Neural progenitor cell (in vitro differentiated cells): Measurements from ENCODE around the gene SPRED2. TPM values are rescaled to one million over a fixed set of nuclear protein-coding genes. Genes with fewer than 3 reads are reported as not detected.

Experiments used
- DNase-seq: peaks from one replicate; pipeline ENCODE4 v3.0.0-alpha.2; 2016; ENCODE audit warnings: low spot score
- H2AFZ ChIP-seq: fragments of 200-600 bp; sonication (generic); replicated peaks from 2 replicates; pipeline ENCODE4 v1.6.1; 2016; ENCODE audit warnings: antibody characterized with exemption
- H3F3A ChIP-seq: fragments of 200-600 bp; sonication (generic); 2 replicates; pipeline ENCODE4 v1.6.1; 2016; ENCODE audit warnings: antibody characterized with exemption, low read depth
- H3K27ac ChIP-seq: fragments of 200-600 bp; sonication (generic); 2 replicates; pipeline ENCODE4 v1.5.1; 2016; ENCODE audit warnings: mild to moderate bottlenecking
- H3K27me3 ChIP-seq: fragments of 200-600 bp; sonication (generic); 2 replicates; pipeline ENCODE4 v1.6.1; 2016; ENCODE audit warnings: mild to moderate bottlenecking, moderate library complexity
- H3K36me3 ChIP-seq: fragments of 200-600 bp; sonication (generic); 2 replicates; pipeline ENCODE4 v1.5.1; 2016
- H3K4me1 ChIP-seq: fragments of 200-600 bp; sonication (generic); 2 replicates; pipeline ENCODE4 v1.6.1; 2016; ENCODE audit warnings: mixed run types
- H3K4me2 ChIP-seq: fragments of 200-600 bp; sonication (generic); 2 replicates; pipeline ENCODE4 v1.6.1; 2016
- H3K4me3 ChIP-seq: fragments of 200-600 bp; sonication (generic); 2 replicates; pipeline ENCODE4 v1.5.1; 2016
- H3K79me2 ChIP-seq: fragments of 200-600 bp; sonication (generic); 2 replicates; pipeline ENCODE4 v1.6.1; 2016; ENCODE audit warnings: low read depth
- H3K9ac ChIP-seq: fragments of 200-600 bp; sonication (generic); 2 replicates; pipeline ENCODE4 v1.6.1; 2016
- H3K9me3 ChIP-seq: fragments of 200-600 bp; sonication (generic); 2 replicates; pipeline ENCODE4 v1.5.1; 2016; ENCODE audit warnings: low read depth
- H4K20me1 ChIP-seq: fragments of 200-600 bp; sonication (generic); 2 replicates; pipeline ENCODE4 v1.6.1; 2016; ENCODE audit warnings: low read depth
- H3K27ac Mint-ChIP-seq: 3 replicates; pipeline ENCODE4 v1.8.0; 2021; ENCODE audit warnings: mixed read lengths
- H3K27me3 Mint-ChIP-seq: 2 replicates; pipeline ENCODE4 v1.8.0; 2022; ENCODE audit warnings: low read depth, mild to moderate bottlenecking, inconsistent platforms, moderate library complexity, mixed read lengths; ENCODE audit not compliant: insufficient read depth
- H3K36me3 Mint-ChIP-seq: 3 replicates; pipeline ENCODE4 v1.8.0; 2021; ENCODE audit warnings: mixed read lengths
- H3K4me1 Mint-ChIP-seq: 3 replicates; pipeline ENCODE4 v1.8.0; 2021; ENCODE audit warnings: mixed read lengths
- H3K4me3 Mint-ChIP-seq: 3 replicates; pipeline ENCODE4 v1.8.0; 2021; ENCODE audit warnings: mild to moderate bottlenecking, moderate library complexity, mixed read lengths
- H3K9me3 Mint-ChIP-seq: 3 replicates; pipeline ENCODE4 v1.8.0; 2020; ENCODE audit warnings: mixed read lengths
- CTCF ChIP-seq: fragments of 200-600 bp; sonication (generic); IDR thresholded peaks from 2 replicates; pipeline ENCODE4 v1.5.1; 2017; ENCODE audit warnings: antibody characterized with exemption, mild to moderate bottlenecking
- EZH2 ChIP-seq: fragments of 200-600 bp; sonication (generic); IDR thresholded peaks from 2 replicates; pipeline ENCODE4 v1.6.1; 2017; ENCODE audit warnings: antibody characterized with exemption, mild to moderate bottlenecking, moderate library complexity
- EZH2phosphoT487 ChIP-seq: fragments of 200-600 bp; sonication (generic); IDR thresholded peaks from 2 replicates; pipeline ENCODE4 v1.6.1; 2017; ENCODE audit warnings: antibody characterized with exemption
- total RNA-seq: library from RNA; depleted of rRNA; stranded (reverse); fragments of >200 nt; gene quantifications from 2 replicates; pipeline ENCODE4 v1.2.3, GENCODE V29; 2015; ENCODE audit warnings: low replicate concordance

The SPRED2 gene
- 11.6 and 13.5 TPM in 2 replicates for total RNA-seq

- H3K9ac ChIP-seq, result peak within 1 kb of the TSS; percentile 70
- peak within 1 kb of the TSS; percentile 92 for H3K4me3 ChIP-seq
- peak within 1 kb of the TSS; percentile 97 for H3K4me3 Mint-ChIP-seq
- no peaks in the 10 kb centered on the region for H3K9me3 Mint-ChIP-seq
- peaks cover 34% of the 10 kb centered on the region for H3K79me2 ChIP-seq
- H3K27me3 Mint-ChIP-seq, result no peaks in the 10 kb centered on the region
- peaks cover 19% of the 10 kb centered on the region for H3K4me1 ChIP-seq
- H3K27ac ChIP-seq, result no peak within 1 kb of the TSS
- H3K4me2 ChIP-seq, result peak within 1 kb of the TSS; percentile 96
- H3F3A ChIP-seq, result peaks cover 37% of the 10 kb centered on the region
- H3K9me3 ChIP-seq, result no peaks in the 10 kb centered on the region
- peaks cover 66% of the 10 kb centered on the region for H3K27me3 ChIP-seq
- TF ChIP-seq CTCF (peak; percentile 9), EZH2 (no peak)
- H3K27ac Mint-ChIP-seq, result peak within 1 kb of the TSS; percentile 96
- peak within 1 kb of the TSS; percentile 86 for H2AFZ ChIP-seq
- H3K4me1 Mint-ChIP-seq, result peaks cover 50% of the 10 kb centered on the region
- DNase-seq, result peak; percentile 96
- H4K20me1 ChIP-seq, result peaks cover 49% of the 10 kb centered on the region
- H3K36me3 ChIP-seq, result no peaks in the 10 kb centered on the region
- no peaks in the 10 kb centered on the region for H3K36me3 Mint-ChIP-seq
These were observed at the start of gene SPRED2 for GRCh38 chr2:65432227-65433190. TSS of gene SPRED2 (minus strand) at chr2:65432599. CDS start at chr2:65431987, 612 bp downstream.

- no peak overlapping the region for H3K27ac Mint-ChIP-seq
- H3K9me3 ChIP-seq, result no peaks in the 10 kb centered on the region
- no peak overlapping the region for H3K4me2 ChIP-seq
- no peaks in the 10 kb centered on the region for H4K20me1 ChIP-seq
- DNase-seq, result no peak
- H3K79me2 ChIP-seq, result no peaks in the 10 kb centered on the region
- H3K9ac ChIP-seq, result no peak overlapping the region
- no peak overlapping the region for H3K4me3 ChIP-seq
- H3F3A ChIP-seq, result no peaks in the 10 kb centered on the region
- no peaks in the 10 kb centered on the region for H3K36me3 ChIP-seq
- no peak overlapping the region for H3K27ac ChIP-seq
- no peaks in the 10 kb centered on the region for H3K36me3 Mint-ChIP-seq
- H3K4me3 Mint-ChIP-seq, result no peak overlapping the region
- no peak for TF ChIP-seq EZH2
- no peak for TF ChIP-seq EZH2phosphoT487
- no peak for TF ChIP-seq CTCF
- no peaks in the 10 kb centered on the region for H3K27me3 ChIP-seq
- peaks cover 11% of the 10 kb centered on the region for H3K9me3 Mint-ChIP-seq
- H3K4me1 ChIP-seq, result no peaks in the 10 kb centered on the region
- H3K27me3 Mint-ChIP-seq, result peaks cover 6% of the 10 kb centered on the region
- peaks cover 5% of the 10 kb centered on the region for H3K4me1 Mint-ChIP-seq
- no peak overlapping the region for H2AFZ ChIP-seq
These were observed 49.6 kb upstream of the SPRED2 start for GRCh38 chr2:65481961-65482360.

- DNase-seq, result peak; percentile 7
These were observed 47.1 kb upstream of the SPRED2 start for GRCh38 chr2:65479524-65479923.

More at GRCh38 chr2:65479524-65479923, 47.1 kb upstream of the SPRED2 start:
- H3K4me3 ChIP-seq, result no peak overlapping the region
- no peak overlapping the region for H3K9ac ChIP-seq
- no peaks in the 10 kb centered on the region for H3K36me3 Mint-ChIP-seq
- H3K27me3 ChIP-seq, result no peaks in the 10 kb centered on the region
- no peak overlapping the region for H3K4me3 Mint-ChIP-seq
- no peaks in the 10 kb centered on the region for H4K20me1 ChIP-seq
- no peaks in the 10 kb centered on the region for H3K36me3 ChIP-seq
- no peaks in the 10 kb centered on the region for H3F3A ChIP-seq
- H2AFZ ChIP-seq, result no peak overlapping the region
- no peaks in the 10 kb centered on the region for H3K79me2 ChIP-seq
- TF ChIP-seq EZH2phosphoT487, result no peak
- no peak for TF ChIP-seq CTCF
- no peak for TF ChIP-seq EZH2
- no peak overlapping the region for H3K27ac ChIP-seq
- H3K4me1 ChIP-seq, result no peaks in the 10 kb centered on the region
- no peak overlapping the region for H3K4me2 ChIP-seq
- no peak overlapping the region for H3K27ac Mint-ChIP-seq
- H3K9me3 Mint-ChIP-seq, result peaks cover 20% of the 10 kb centered on the region
- no peaks in the 10 kb centered on the region for H3K9me3 ChIP-seq
- peaks cover 5% of the 10 kb centered on the region for H3K4me1 Mint-ChIP-seq
- peaks cover 6% of the 10 kb centered on the region for H3K27me3 Mint-ChIP-seq
